GM21528 (cell line): ENCODE results near the gene FARS2.
"Not testable (repeated sequence)": the region's sequence is repeated elsewhere in the genome, so short reads cannot be mapped to it uniquely, and the experiment has no call there.

ENCODE experiments used
- ATAC-seq: cut with Tn5 transposase; IDR thresholded peaks from one replicate; pipeline ENCODE4 v1.9.1; 2021; ENCODE audit warnings: mild to moderate bottlenecking, moderate library complexity; ENCODE audit not compliant: unreplicated experiment, low FRiP score

Gene FARS2

GRCh38 chr6:5796555-5796954, 535.2 kb downstream of the FARS2 start:
- ATAC-seq: not testable (repeated sequence)

DNA sequence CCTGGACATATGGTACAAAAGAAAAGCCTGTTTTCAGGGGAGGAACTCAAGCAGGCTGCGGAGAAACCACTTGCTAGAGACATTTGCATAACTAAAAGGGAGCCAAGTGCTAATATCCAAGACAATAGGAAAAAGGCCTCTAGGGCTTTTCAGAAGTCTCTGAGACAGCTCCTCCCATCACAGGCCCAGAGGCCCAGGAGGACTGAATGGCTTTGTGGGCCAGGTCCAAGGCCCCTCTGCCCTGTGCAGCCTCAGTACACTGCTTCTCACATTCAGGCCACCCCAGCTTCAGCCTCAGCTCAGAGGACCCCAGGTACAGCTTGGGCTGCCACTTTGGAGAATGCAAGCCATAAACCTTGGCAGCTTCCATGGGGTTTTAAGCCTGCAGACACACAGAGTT, 545.1 kb downstream of the FARS2 start:
- not testable (repeated sequence) for ATAC-seq

GRCh38 chr6:5809450-5809849, 548.1 kb downstream of the FARS2 start:
- no peak for ATAC-seq

GRCh38 chr6:5811997-5812396, 550.7 kb downstream of the FARS2 start:
- no peak for ATAC-seq

- ATAC-seq: no peak
Measured at GRCh38 chr6:5813625-5814027, 552.3 kb downstream of the FARS2 start.

DNA sequence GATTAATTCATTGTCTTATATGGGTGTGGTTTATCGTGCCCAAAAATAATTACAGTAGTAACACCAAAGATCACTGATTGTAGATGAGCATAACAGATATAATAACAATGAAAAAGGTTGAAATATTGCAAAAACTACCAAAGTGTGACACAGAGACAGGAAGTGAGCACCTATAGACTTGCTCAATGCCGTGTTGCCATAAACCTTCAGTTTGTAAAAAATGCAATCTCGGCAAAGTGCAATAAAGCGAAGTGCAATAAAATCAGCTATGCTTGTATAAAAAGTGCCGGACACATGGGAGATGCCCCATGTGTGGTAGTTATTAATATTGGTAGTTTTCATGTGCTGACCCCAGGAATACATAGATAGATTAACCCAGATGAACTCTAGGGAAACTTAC, 552.8 kb downstream of the FARS2 start:
- no peak for ATAC-seq

DNA sequence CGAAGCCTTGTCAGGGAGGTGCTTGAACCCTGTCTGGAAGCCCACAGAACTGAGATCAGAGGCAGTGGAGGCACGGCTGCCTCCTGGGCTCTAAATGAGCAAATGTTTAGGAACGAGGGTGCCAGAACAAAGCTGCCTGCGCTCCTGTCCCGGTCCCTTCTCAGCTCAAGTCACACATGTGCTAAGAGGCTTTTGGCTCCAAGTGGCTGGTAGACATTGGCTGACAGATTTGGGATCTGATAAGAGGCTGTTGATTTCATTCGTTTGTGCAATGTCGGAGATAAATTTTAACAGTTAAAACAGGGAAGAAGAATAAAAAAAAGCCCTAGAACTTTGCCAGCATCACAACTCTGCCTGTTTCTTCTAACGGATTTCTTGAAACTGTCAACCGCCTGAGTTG, 553.6 kb downstream of the FARS2 start:
- ATAC-seq: no peak

- ATAC-seq: no peak
Measured at GRCh38 chr6:5817869-5818268, 556.6 kb downstream of the FARS2 start.

DNA sequence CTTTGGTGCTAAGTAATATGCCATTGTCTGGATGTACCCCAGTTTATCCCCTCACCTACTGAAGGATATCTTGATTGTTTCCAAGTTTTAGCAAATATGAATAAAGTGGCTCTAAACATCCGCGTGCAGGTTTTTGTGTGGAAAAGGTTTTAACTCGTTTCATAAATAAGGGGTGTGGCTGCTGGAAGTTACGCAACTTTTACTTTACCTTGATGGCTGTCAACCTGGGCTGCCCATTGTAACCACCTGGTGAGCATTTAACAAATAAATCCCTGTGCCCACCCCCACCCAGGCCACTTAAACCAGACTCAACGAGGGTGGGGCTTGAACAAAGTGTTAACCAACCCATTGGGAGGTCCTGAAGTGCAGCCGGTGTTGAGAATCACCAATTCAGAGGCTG, 557.6 kb downstream of the FARS2 start:
- no peak for ATAC-seq
